HL-60 (cell line): ENCODE data around the gene C4B.
"Not testable (repeated sequence)": the region's sequence is repeated elsewhere in the genome, so short reads cannot be mapped to it uniquely, and the experiment has no call there.

Experiments
- DNase-seq, 2 experiments: peaks; one replicate each; pipeline ENCODE4 v3.0.0-alpha.2; 2010 to 2020; ENCODE audit warnings: low read depth in 1 of 2, low spot score in 1 of 2
- H3K27ac ChIP-seq: fragments of 250-450 bp; sonication (Bioruptor Pico); replicated peaks from 2 replicates; pipeline ENCODE4 v1.5.1; 2020; ENCODE audit warnings: mild to moderate bottlenecking, moderate library complexity
- H3K27me3 ChIP-seq: fragments of 250-450 bp; sonication (Bioruptor Pico); 2 replicates; pipeline ENCODE4 v1.5.1; 2021; ENCODE audit warnings: mild to moderate bottlenecking, moderate library complexity; ENCODE audit not compliant: insufficient read depth, poor library complexity, severe bottlenecking
- H3K4me3 ChIP-seq: replicated peaks from 2 replicates; pipeline ENCODE4 v1.5.1; 2011; ENCODE audit warnings: mild to moderate bottlenecking, control low read depth, low read length; ENCODE audit not compliant: insufficient read depth
- GABPA ChIP-seq: IDR thresholded peaks from 2 replicates; pipeline ENCODE4 v1.6.1; 2012; ENCODE audit warnings: low read depth
- POLR2AphosphoS5 ChIP-seq: IDR thresholded peaks from 2 replicates; pipeline ENCODE4 v1.6.1; 2012; ENCODE audit warnings: low read depth
- SPI1 ChIP-seq: IDR thresholded peaks from 2 replicates; pipeline ENCODE4 v1.6.1; 2012; ENCODE audit warnings: low read depth, mild to moderate bottlenecking, borderline replicate concordance
- TF ChIP-seq, protein P1 (sequence below): IDR thresholded peaks from one replicate; pipeline ENCODE4 v1.5.1; 2011; ENCODE audit warnings: low read length, control low read depth, inconsistent platforms; ENCODE audit not compliant: insufficient read depth
- TF ChIP-seq, protein P2 (sequence below): IDR thresholded peaks from 2 replicates; pipeline ENCODE4 v1.6.1; 2012; ENCODE audit warnings: low read depth; ENCODE audit not compliant: insufficient replicate concordance

C4B gene

DNA sequence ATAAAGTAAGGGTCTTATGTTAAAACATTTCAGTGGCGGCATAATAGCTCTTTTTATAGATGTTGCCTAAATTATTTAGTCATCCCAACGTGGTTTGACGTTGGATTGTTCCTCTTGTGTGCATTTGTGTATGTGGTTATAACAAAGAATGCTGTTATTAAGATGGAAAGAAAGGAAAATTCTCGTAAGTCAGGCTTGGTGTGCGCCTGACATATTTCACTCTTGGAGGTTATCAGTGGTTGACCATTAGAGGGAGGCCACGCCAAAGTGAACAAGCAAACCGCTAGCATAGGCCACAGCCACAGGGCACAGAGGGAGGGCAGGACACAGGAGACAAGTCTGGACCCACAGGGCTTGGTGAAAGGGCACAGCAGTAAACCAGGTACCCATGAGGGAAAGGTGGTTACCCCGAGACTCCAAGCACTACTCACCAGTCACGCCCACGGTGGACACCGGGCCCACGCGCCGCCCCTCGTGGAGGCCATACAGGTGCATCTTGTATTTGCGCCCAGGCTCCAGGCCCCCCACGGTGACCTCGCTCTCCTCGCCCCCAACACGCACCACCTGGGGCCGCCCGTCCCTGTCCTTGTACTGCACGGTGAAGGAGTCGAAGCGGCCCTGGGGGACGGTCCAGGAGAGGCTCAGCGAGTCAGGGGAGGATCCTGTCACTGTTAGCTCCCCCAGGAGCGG lies 46.5 kb downstream of the C4B start:
- no peak for DNase-seq
- Histone ChIP-seq H3K27me3 (peaks cover 2% of the 10 kb centered on the region), H3K27ac (no peak overlapping the region), H3K4me3 (no peak overlapping the region)
- no peak for TF ChIP-seq GABPA
- TF ChIP-seq POLR2AphosphoS5, result no peak
- no peak for TF ChIP-seq SPI1
- TF ChIP-seq, protein P1, sequence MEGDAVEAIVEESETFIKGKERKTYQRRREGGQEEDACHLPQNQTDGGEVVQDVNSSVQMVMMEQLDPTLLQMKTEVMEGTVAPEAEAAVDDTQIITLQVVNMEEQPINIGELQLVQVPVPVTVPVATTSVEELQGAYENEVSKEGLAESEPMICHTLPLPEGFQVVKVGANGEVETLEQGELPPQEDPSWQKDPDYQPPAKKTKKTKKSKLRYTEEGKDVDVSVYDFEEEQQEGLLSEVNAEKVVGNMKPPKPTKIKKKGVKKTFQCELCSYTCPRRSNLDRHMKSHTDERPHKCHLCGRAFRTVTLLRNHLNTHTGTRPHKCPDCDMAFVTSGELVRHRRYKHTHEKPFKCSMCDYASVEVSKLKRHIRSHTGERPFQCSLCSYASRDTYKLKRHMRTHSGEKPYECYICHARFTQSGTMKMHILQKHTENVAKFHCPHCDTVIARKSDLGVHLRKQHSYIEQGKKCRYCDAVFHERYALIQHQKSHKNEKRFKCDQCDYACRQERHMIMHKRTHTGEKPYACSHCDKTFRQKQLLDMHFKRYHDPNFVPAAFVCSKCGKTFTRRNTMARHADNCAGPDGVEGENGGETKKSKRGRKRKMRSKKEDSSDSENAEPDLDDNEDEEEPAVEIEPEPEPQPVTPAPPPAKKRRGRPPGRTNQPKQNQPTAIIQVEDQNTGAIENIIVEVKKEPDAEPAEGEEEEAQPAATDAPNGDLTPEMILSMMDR, result no peak

DNA sequence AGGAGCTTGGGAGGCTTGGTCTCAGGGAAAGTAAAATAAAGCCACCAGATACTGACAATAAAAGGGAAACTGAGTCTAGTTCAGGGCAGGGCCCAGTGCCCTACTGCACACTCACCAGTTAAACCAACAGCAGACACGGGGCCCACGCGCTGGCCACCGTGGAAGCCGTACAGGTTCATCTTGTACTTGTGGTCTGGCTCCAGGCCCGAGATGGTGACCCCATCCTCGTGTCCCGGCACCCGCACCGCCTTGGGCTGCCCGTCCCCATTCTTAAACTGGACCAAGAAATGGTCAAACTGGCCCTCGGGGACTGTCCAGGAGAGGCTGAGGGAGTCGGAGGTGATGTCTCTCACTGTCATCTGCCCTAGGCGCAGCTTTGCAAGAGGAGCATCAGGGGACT lies 50.1 kb downstream of the C4B start:
- TF ChIP-seq, protein P1, result no peak
- TF ChIP-seq GABPA, result no peak
- TF ChIP-seq SPI1, result no peak
- TF ChIP-seq, protein P2, sequence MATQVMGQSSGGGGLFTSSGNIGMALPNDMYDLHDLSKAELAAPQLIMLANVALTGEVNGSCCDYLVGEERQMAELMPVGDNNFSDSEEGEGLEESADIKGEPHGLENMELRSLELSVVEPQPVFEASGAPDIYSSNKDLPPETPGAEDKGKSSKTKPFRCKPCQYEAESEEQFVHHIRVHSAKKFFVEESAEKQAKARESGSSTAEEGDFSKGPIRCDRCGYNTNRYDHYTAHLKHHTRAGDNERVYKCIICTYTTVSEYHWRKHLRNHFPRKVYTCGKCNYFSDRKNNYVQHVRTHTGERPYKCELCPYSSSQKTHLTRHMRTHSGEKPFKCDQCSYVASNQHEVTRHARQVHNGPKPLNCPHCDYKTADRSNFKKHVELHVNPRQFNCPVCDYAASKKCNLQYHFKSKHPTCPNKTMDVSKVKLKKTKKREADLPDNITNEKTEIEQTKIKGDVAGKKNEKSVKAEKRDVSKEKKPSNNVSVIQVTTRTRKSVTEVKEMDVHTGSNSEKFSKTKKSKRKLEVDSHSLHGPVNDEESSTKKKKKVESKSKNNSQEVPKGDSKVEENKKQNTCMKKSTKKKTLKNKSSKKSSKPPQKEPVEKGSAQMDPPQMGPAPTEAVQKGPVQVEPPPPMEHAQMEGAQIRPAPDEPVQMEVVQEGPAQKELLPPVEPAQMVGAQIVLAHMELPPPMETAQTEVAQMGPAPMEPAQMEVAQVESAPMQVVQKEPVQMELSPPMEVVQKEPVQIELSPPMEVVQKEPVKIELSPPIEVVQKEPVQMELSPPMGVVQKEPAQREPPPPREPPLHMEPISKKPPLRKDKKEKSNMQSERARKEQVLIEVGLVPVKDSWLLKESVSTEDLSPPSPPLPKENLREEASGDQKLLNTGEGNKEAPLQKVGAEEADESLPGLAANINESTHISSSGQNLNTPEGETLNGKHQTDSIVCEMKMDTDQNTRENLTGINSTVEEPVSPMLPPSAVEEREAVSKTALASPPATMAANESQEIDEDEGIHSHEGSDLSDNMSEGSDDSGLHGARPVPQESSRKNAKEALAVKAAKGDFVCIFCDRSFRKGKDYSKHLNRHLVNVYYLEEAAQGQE, result no peak
- no peak for TF ChIP-seq POLR2AphosphoS5
- no peak overlapping the region for H3K4me3 ChIP-seq
- H3K27me3 ChIP-seq, result peaks cover 4% of the 10 kb centered on the region
- H3K27ac ChIP-seq, result no peak overlapping the region
- DNase-seq, result no peak

DNA sequence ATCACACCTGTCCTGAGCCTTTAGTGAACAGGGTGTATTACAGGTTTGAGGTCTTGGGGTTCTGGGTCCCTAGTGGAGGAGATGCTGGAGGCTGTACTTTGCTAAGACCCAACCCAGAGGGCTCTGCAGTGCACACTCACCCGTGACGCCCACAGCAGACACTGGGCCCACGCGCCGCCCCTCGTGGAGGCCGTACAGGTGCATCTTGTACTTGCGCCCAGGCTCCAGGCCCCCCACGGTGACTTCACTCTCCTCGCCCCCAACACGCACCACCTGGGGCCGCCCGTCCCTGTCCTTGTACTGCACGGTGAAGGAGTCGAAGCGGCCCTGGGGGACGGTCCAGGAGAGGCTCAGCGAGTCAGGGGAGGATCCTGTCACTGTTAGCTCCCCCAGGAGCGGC lies 52.9 kb downstream of the C4B start:
- H3K27me3 ChIP-seq, H3K4me3 ChIP-seq, DNase-seq, H3K27ac ChIP-seq: not testable (repeated sequence)

DNA sequence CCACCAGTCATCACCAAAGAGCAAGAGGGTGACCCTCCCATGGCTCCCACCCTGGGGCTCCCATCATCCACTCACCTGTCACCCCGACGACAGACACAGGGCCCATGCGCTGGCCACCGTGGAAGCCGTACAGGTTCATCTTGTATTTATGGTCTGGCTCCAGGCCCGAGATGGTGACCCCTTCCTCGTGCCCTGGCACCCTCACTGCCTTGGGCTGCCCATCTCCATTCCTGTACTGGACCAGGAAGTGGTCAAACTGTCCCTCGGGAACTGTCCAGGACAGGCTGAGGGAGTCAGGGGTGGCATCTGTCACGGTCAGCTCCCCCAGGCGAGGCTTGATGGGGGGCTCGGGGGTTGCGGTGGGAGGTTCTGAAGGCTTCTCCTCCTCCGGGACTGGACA lies 53.7 kb downstream of the C4B start:
- not testable (repeated sequence) for DNase-seq, H3K27ac ChIP-seq, H3K4me3 ChIP-seq, H3K27me3 ChIP-seq

DNA sequence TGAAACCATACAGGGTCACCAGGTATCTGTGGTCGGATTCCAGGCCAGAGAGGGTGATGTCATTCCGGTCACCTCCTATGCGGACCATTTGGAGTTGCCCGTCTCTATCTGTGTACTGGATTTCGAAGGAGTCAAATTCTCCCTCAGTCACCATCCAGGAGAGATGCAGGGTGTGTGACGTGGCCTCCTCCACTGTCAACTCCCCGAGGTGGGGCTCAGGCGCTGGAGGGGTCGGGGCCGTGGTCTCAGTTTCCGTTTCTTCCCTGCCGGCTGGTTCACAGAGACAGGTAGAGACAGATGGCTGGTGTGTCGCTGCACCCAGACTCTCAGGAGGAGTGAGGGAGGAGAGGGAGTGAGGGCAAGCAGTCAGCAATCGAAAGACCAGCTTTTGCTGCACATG lies 54.3 kb downstream of the C4B start:
- DNase-seq, result no peak
- Histone ChIP-seq H3K27ac (no peak overlapping the region), H3K4me3 (no peak overlapping the region), H3K27me3 (peaks cover 4% of the 10 kb centered on the region)
- TF ChIP-seq, protein P2, result no peak
- TF ChIP-seq, protein P1, result no peak
- TF ChIP-seq GABPA (no peak), SPI1 (no peak), POLR2AphosphoS5 (no peak)
